ENCODE results near the gene TSPAN33. TPM values are rescaled to one million over a fixed set of nuclear protein-coding genes. Genes with fewer than 3 reads are reported as not detected.
A peak's percentile ranks its signal among the peaks of the same experiment; 100 is the strongest.

TSPAN33 gene
- total RNA-seq, 2 donors from 2014 or later: 9.8 to 11.1 TPM

DNA sequence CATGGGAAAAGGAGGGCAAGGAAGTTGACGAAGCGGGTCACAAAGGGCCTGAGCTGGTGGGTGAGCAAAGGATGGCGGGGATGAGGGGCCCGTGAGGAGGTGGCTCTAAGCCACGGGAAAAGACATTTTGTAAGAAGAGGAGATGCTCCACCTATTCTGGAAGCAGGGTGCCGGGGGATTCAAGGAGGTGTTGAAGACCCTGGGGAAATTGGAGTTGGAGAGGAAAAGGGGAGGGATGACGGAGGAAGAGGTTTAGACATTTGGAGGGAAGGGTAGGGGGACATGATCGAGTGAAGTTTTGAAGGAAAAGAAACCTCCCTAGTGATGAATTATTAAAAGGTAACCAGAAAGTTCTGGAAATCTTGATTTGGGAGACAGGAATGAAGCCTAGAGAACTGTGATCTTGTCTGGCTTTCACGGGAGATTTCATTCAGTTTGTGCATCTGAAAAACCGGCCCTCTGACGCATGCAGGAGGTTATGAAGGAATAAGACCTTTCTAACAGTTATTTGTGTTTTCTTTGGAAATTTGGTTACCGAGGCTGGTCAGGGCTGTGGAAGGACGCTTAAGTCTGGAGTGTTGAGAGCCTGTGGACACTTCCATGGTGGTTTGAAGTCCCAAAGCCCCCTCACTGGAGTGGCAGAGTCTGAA is 45.3 kb downstream of the TSPAN33 start:
- TF ChIP-seq, protein P1, sequence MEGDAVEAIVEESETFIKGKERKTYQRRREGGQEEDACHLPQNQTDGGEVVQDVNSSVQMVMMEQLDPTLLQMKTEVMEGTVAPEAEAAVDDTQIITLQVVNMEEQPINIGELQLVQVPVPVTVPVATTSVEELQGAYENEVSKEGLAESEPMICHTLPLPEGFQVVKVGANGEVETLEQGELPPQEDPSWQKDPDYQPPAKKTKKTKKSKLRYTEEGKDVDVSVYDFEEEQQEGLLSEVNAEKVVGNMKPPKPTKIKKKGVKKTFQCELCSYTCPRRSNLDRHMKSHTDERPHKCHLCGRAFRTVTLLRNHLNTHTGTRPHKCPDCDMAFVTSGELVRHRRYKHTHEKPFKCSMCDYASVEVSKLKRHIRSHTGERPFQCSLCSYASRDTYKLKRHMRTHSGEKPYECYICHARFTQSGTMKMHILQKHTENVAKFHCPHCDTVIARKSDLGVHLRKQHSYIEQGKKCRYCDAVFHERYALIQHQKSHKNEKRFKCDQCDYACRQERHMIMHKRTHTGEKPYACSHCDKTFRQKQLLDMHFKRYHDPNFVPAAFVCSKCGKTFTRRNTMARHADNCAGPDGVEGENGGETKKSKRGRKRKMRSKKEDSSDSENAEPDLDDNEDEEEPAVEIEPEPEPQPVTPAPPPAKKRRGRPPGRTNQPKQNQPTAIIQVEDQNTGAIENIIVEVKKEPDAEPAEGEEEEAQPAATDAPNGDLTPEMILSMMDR (IDR thresholded peaks at IDR 0.05): no peak
- H3K9me3 ChIP-seq: no peaks in the 10 kb centered on the region
- H3K4me1 ChIP-seq: peaks cover 0 to 14% of the 10 kb centered on the region in 2 donors
- DNase-seq (ENCODE audit: low spot score): no peak
- H3K27ac ChIP-seq: peak overlapping the region in 1 of 2 donors; percentile 59
- H3K36me3 ChIP-seq: no peaks in the 10 kb centered on the region
- peak overlapping the region; percentile 67 to 81 for H3K4me3 ChIP-seq
- H3K27me3 ChIP-seq: no peaks in the 10 kb centered on the region

DNA sequence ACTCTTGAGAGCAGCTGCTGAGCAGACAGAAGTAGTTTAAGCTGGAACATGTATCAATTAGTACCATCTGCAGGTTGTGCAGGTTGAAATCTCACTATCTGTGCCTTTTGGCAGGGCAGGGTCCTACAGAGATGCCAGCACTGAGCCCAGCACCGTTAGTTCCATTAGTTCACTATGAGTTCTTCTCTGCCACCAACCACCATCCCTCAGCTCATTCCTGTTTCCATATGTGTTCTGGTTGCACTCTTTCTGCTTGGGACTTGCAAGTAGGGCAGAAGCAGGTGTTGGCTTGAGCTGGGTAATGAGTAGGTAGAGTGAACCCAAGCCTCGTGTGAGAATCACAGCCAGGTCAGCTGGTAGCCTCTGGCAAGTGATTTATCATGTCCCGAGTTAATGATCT is 46.8 kb downstream of the TSPAN33 start:
- H3K27me3 ChIP-seq: no peaks in the 10 kb centered on the region

DNA sequence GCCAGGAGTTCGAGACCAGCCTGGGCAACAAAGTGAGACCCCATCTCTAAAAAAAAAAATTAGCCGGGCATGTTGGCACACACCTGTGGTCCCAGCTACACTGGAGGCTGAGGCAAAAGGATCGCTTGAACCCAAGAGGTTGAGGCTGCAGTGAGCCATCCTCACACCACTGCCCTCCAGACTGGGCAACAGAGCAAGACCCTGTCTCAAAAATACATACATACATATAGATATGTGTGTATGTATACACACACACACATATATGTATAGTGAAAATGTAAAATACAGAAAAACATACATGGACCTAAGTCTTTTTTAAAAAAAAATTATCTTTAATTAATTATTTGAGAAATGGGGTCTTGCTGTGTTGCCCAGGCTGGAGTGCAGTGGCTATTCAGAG is 49.4 kb downstream of the TSPAN33 start:
- Histone ChIP-seq H3K4me1 (peaks cover 0 to 14% of the 10 kb centered on the region in 2 donors), H3K4me3 (no peak overlapping the region), H3K36me3 (no peaks in the 10 kb centered on the region), H3K27ac (no peak overlapping the region), H3K9me3 (no peaks in the 10 kb centered on the region), H3K27me3 (no peaks in the 10 kb centered on the region)
- TF ChIP-seq, protein P1 (IDR thresholded peaks at IDR 0.05): no peak
- no peak for DNase-seq (ENCODE audit: low spot score)

More for the DNA sequence above, 46.8 kb downstream of the TSPAN33 start:
- H3K36me3 ChIP-seq: no peaks in the 10 kb centered on the region
- peaks cover 0 to 14% of the 10 kb centered on the region in 2 donors for H3K4me1 ChIP-seq
- H3K4me3 ChIP-seq: no peak overlapping the region
- no peaks in the 10 kb centered on the region for H3K9me3 ChIP-seq
- TF ChIP-seq, protein P1 (IDR thresholded peaks at IDR 0.05): no peak
- H3K27ac ChIP-seq: no peak overlapping the region
- DNase-seq (ENCODE audit: low spot score): no peak

DNA sequence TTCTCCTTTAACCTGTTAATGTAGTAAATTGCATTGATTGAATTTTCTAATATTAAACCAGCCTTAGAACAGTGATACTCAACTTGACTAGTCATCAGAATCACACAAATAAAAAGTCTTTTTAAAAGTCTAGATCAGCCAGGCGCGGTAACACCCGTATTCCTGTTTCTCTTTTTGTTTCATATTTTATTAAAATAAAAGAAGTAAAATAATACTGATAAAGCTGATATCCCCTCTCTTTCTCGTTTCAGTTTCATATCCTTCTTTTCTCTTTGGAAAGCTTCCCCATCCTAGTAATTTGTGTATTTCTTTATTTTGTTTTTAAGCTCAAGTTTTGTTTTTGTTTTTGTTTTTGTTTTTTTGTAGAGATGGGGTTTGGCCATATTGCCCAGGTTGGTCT is 53.3 kb downstream of the TSPAN33 start:
- H3K4me1 ChIP-seq: no peaks in the 10 kb centered on the region
- no peak overlapping the region for H3K27ac ChIP-seq
- TF ChIP-seq, protein P1 (IDR thresholded peaks at IDR 0.05): no peak
- no peaks in the 10 kb centered on the region for H3K9me3 ChIP-seq
- no peak for DNase-seq (ENCODE audit: low spot score)
- H3K4me3 ChIP-seq: no peak overlapping the region
- no peaks in the 10 kb centered on the region for H3K36me3 ChIP-seq
- H3K27me3 ChIP-seq: no peaks in the 10 kb centered on the region

DNA sequence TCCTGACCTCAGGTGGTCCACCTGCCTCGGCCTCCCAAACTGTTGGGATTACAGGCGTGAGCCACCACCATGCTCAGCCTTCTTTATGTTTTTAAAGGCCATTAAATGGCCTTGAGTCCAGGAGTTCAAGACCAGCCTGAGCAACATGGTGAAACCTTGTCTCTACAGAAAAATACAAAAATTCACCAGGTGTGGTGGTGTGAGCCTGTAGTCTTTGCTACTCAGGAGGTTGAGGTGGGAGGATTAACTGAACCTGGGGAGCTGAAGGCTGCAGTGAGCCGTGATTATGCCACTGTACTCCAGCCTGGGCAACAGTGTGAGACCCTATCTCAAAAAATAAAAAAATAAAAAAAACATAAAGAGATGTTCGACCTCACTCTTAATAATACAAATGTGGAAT is 54.9 kb downstream of the TSPAN33 start:
- H3K4me3 ChIP-seq: no peak overlapping the region
- DNase-seq (ENCODE audit: low spot score): no peak
- H3K36me3 ChIP-seq: no peaks in the 10 kb centered on the region
- H3K4me1 ChIP-seq: no peaks in the 10 kb centered on the region
- TF ChIP-seq, protein P1 (IDR thresholded peaks at IDR 0.05): no peak
- no peaks in the 10 kb centered on the region for H3K27me3 ChIP-seq
- H3K27ac ChIP-seq: no peak overlapping the region
- H3K9me3 ChIP-seq: no peaks in the 10 kb centered on the region
